ENCODE measurements around the gene FAM107B.

Gene FAM107B

GRCh38 chr10:14530465-14530864, 244.2 kb downstream of the FAM107B start:
- CTCF ChIA-PET, result no interaction called here
- no peak overlapping the region for H3K27ac ChIP-seq (ENCODE audit: extremely low read depth, low read depth, low read length)

DNA sequence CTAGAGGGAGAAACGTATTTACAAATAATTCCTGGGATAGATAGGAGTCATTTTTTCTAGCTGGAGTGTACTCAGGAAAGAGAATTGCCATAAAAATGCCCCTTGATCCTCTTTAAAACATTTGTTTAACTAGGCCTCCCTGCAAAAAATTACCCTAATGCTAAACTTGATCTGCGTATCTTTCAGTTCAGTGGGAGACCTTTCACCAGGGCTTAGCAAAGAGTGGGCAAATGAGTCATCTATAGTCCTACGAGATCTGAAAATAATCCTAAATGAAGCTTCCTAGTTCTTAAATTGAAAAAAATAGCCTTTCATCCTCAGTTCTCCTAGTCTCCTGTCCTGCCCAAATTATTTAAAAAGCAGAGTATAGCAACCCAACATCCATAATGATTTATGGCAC, 245.3 kb downstream of the FAM107B start:
- no peak overlapping the region for H3K4me3 ChIP-seq (ENCODE audit: low read depth, low read length)
- peaks cover 0 to 16% of the 10 kb centered on the region in 2 experiments for H3K36me3 ChIP-seq (ENCODE audit: control insufficient read depth in 2 of 2, insufficient read depth in 1 of 2, low read length in 2 of 2)
- H3K9me3 ChIP-seq (ENCODE audit: control insufficient read depth, insufficient read depth, low read depth, low read length), result no peaks in the 10 kb centered on the region
- no peaks in the 10 kb centered on the region for H3K4me1 ChIP-seq (ENCODE audit: control insufficient read depth, insufficient read depth, low read length)
- ChIA-PET CTCF (interaction anchor here (0.5 to 1.1 kb wide), 4 partner anchors 7 to 11 kb away, joined by 3 to 5 read pairs (median 3); no protein-coding TSS in a partner anchor), POLR2A (no interaction called here)
- H3K27ac ChIP-seq (ENCODE audit: extremely low read depth, low read depth, low read length), result no peak overlapping the region
- TF ChIP-seq ZNF132 (tag by site-specific recombination; IDR thresholded peaks at IDR 0.05; ENCODE audit: borderline replicate concordance) (no peak), ZNF624 (tag by site-specific recombination; IDR thresholded peaks at IDR 0.05) (no peak), ZNF549 (tag by site-specific recombination; IDR thresholded peaks at IDR 0.05) (no peak), ZSCAN16 (tag by site-specific recombination; IDR thresholded peaks at IDR 0.05) (no peak), ZNF175 (tag by site-specific recombination; IDR thresholded peaks at IDR 0.05) (no peak), RBAK (tag by site-specific recombination; IDR thresholded peaks at IDR 0.05) (no peak), ZNF169 (tag by site-specific recombination; IDR thresholded peaks at IDR 0.05) (no peak), ZNF544 (tag by site-specific recombination; IDR thresholded peaks at IDR 0.05) (no peak), ZBTB6 (tag by site-specific recombination; IDR thresholded peaks at IDR 0.05) (no peak), ZNF10 (tag by site-specific recombination; IDR thresholded peaks at IDR 0.05) (no peak)
- TF ChIP-seq, protein P1, sequence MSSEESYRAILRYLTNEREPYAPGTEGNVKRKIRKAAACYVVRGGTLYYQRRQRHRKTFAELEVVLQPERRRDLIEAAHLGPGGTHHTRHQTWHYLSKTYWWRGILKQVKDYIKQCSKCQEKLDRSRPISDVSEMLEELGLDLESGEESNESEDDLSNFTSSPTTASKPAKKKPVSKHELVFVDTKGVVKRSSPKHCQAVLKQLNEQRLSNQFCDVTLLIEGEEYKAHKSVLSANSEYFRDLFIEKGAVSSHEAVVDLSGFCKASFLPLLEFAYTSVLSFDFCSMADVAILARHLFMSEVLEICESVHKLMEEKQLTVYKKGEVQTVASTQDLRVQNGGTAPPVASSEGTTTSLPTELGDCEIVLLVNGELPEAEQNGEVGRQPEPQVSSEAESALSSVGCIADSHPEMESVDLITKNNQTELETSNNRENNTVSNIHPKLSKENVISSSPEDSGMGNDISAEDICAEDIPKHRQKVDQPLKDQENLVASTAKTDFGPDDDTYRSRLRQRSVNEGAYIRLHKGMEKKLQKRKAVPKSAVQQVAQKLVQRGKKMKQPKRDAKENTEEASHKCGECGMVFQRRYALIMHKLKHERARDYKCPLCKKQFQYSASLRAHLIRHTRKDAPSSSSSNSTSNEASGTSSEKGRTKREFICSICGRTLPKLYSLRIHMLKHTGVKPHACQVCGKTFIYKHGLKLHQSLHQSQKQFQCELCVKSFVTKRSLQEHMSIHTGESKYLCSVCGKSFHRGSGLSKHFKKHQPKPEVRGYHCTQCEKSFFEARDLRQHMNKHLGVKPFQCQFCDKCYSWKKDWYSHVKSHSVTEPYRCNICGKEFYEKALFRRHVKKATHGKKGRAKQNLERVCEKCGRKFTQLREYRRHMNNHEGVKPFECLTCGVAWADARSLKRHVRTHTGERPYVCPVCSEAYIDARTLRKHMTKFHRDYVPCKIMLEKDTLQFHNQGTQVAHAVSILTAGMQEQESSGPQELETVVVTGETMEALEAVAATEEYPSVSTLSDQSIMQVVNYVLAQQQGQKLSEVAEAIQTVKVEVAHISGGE (tag by site-specific recombination; conservative IDR thresholded peaks at IDR 0.05; ENCODE audit: low read depth), result no peak
- TF ChIP-seq, protein P2, sequence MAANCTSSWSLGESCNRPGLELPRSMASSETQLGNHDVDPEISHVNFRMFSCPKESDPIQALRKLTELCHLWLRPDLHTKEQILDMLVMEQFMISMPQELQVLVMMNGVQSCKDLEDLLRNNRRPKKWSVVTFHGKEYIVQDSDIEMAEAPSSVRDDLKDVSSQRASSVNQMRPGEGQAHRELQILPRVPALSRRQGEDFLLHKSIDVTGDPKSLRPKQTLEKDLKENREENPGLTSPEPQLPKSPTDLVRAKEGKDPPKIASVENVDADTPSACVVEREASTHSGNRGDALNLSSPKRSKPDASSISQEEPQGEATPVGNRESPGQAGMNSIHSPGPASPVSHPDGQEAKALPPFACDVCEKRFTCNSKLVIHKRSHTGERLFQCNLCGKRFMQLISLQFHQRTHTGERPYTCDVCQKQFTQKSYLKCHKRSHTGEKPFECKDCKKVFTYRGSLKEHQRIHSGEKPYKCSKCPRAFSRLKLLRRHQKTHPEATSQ (tag by site-specific recombination; IDR thresholded peaks at IDR 0.05), result no peak

More at GRCh38 chr10:14530465-14530864, 244.2 kb downstream of the FAM107B start:
- no peak for TF ChIP-seq CTCF (tag by site-specific recombination; IDR thresholded peaks at IDR 0.05)
- TF ChIP-seq ZNF514 (tag by site-specific recombination; IDR thresholded peaks at IDR 0.05), result no peak
- TF ChIP-seq ZNF184 (tag by site-specific recombination; IDR thresholded peaks at IDR 0.05), result no peak
- TF ChIP-seq ZFHX2 (tag by site-specific recombination; conservative IDR thresholded peaks at IDR 0.05), result no peak
- no peak for TF ChIP-seq SP3 (tag by site-specific recombination; IDR thresholded peaks at IDR 0.05)
- no peak for TF ChIP-seq ZNF660 (tag by site-specific recombination; IDR thresholded peaks at IDR 0.05)
- no peak for TF ChIP-seq ZBTB26 (tag by site-specific recombination; optimal IDR thresholded peaks at IDR 0.05)
- no peak for TF ChIP-seq ZNF391 (tag by site-specific recombination; IDR thresholded peaks at IDR 0.05; ENCODE audit: borderline replicate concordance, low read depth)
- no peak for TF ChIP-seq ZNF37A (tag by site-specific recombination; IDR thresholded peaks at IDR 0.05)
- TF ChIP-seq ZNF449 (tag by site-specific recombination; IDR thresholded peaks at IDR 0.05), result no peak
- no peak for TF ChIP-seq MZF1 (tag by site-specific recombination; IDR thresholded peaks at IDR 0.05; ENCODE audit: borderline replicate concordance)
- no peak for TF ChIP-seq BCL11B (tag by site-specific recombination; IDR thresholded peaks at IDR 0.05; ENCODE audit: low read depth)
- TF ChIP-seq ZNF19 (tag by site-specific recombination; IDR thresholded peaks at IDR 0.05; ENCODE audit: low read depth), result no peak
- Histone ChIP-seq H3K9me3 (ENCODE audit: control insufficient read depth, insufficient read depth, low read depth, low read length) (no peaks in the 10 kb centered on the region), H3K4me1 (ENCODE audit: control insufficient read depth, insufficient read depth, low read length) (no peaks in the 10 kb centered on the region), H3K36me3 (ENCODE audit: control insufficient read depth in 2 of 2, insufficient read depth in 1 of 2, low read length in 2 of 2) (peaks cover 0 to 16% of the 10 kb centered on the region in 2 experiments), H3K4me3 (ENCODE audit: low read depth, low read length) (no peak overlapping the region)
- POLR2A ChIA-PET, result interaction anchor here (0.8 kb wide), 1 partner anchor 307 kb away, joined by 3 read pairs; the partner anchor contains the start of genes CDNF, HSPA14 and MSANTD7

Data from HEK293 (cell line).